H9 (cell line): ENCODE results near the gene AHDC1. TPM values are rescaled to one million over a fixed set of nuclear protein-coding genes. Genes with fewer than 3 reads are reported as not detected.
A peak's percentile ranks its signal among the peaks of the same experiment; 100 is the strongest.

ENCODE experiments used
- DNase-seq: peaks from one replicate; pipeline ENCODE4 v3.0.0-alpha.2; 2017
- H2AFZ ChIP-seq: one replicate; pipeline ENCODE4 v1.6.1; 2013; ENCODE audit warnings: mild to moderate bottlenecking, low read length, control low read depth, moderate library complexity
- H2AK5ac ChIP-seq: 2 replicates; pipeline ENCODE4 v1.6.1; 2013; ENCODE audit warnings: low read length, control low read depth, mixed read lengths; ENCODE audit not compliant: insufficient read length
- H2BK120ac ChIP-seq: one replicate; pipeline ENCODE4 v1.6.1; 2013; ENCODE audit warnings: low read depth, mild to moderate bottlenecking, low read length, control low read depth, inconsistent platforms; ENCODE audit not compliant: poor library complexity, severe bottlenecking
- H2BK12ac ChIP-seq: 2 replicates; pipeline ENCODE4 v1.6.1; 2013; ENCODE audit warnings: low read length, control low read depth, mixed read lengths, low read depth; ENCODE audit not compliant: insufficient read length
- H2BK15ac ChIP-seq: 2 replicates; pipeline ENCODE4 v1.6.1; 2013; ENCODE audit warnings: low read depth, low read length, control low read depth
- H2BK20ac ChIP-seq: one replicate; pipeline ENCODE4 v1.6.1; 2013; ENCODE audit warnings: low read depth, mild to moderate bottlenecking, low read length, control low read depth, inconsistent platforms; ENCODE audit not compliant: poor library complexity, severe bottlenecking
- H2BK5ac ChIP-seq: 2 replicates; pipeline ENCODE4 v1.6.1; 2013; ENCODE audit warnings: low read length, control low read depth, mixed read lengths; ENCODE audit not compliant: insufficient read length
- H3K14ac ChIP-seq: 2 replicates; pipeline ENCODE4 v1.6.1; 2013; ENCODE audit warnings: low read length, control low read depth; ENCODE audit not compliant: insufficient read depth
- H3K18ac ChIP-seq: 2 replicates; pipeline ENCODE4 v1.6.1; 2013; ENCODE audit warnings: low read depth, mild to moderate bottlenecking, mixed read lengths, low read length, control low read depth; ENCODE audit not compliant: insufficient read length
- H3K23ac ChIP-seq: 2 replicates; pipeline ENCODE4 v1.6.1; 2013; ENCODE audit warnings: low read length, control low read depth, mixed read lengths, low read depth; ENCODE audit not compliant: insufficient read length
- H3K23me2 ChIP-seq: 2 replicates; pipeline ENCODE4 v1.6.1; 2013; ENCODE audit warnings: low read depth, mild to moderate bottlenecking, mixed read lengths, low read length, control low read depth; ENCODE audit not compliant: insufficient read length, poor library complexity, severe bottlenecking
- H3K27ac ChIP-seq: 2 replicates; pipeline ENCODE4 v1.5.1; 2013; ENCODE audit warnings: low read length, control low read depth, mixed read lengths, low read depth; ENCODE audit not compliant: insufficient read length
- H3K27me3 ChIP-seq: 2 replicates; pipeline ENCODE4 v1.6.1; 2013; ENCODE audit warnings: low read length, control low read depth, inconsistent platforms; ENCODE audit not compliant: insufficient read depth
- H3K4ac ChIP-seq: 2 replicates; pipeline ENCODE4 v1.6.1; 2013; ENCODE audit warnings: low read depth, mild to moderate bottlenecking, control low read depth, inconsistent platforms, low read length, moderate library complexity
- H3K4me1 ChIP-seq: 2 replicates; pipeline ENCODE4 v1.6.1; 2013; ENCODE audit warnings: low read length, control low read depth, inconsistent platforms; ENCODE audit not compliant: insufficient read depth
- H3K4me2 ChIP-seq: 2 replicates; pipeline ENCODE4 v1.6.1; 2013; ENCODE audit warnings: low read length, control low read depth, mixed read lengths; ENCODE audit not compliant: insufficient read length, insufficient read depth
- H3K56ac ChIP-seq: 2 replicates; pipeline ENCODE4 v1.6.1; 2013; ENCODE audit warnings: low read depth, mild to moderate bottlenecking, mixed read lengths, low read length, control low read depth; ENCODE audit not compliant: insufficient read length
- H3K79me1 ChIP-seq: 2 replicates; pipeline ENCODE4 v1.6.1; 2013; ENCODE audit warnings: low read depth, mild to moderate bottlenecking, moderate library complexity, low read length, control low read depth, inconsistent platforms; ENCODE audit not compliant: insufficient read depth, poor library complexity, severe bottlenecking
- H3K79me2 ChIP-seq: 2 replicates; pipeline ENCODE4 v1.6.1; 2013; ENCODE audit warnings: low read length, control low read depth, inconsistent platforms; ENCODE audit not compliant: insufficient read depth
- H3K9ac ChIP-seq: 2 replicates; pipeline ENCODE4 v1.6.1; 2013; ENCODE audit warnings: low read length, control low read depth, mixed read lengths; ENCODE audit not compliant: insufficient read length; ENCODE audit errors: extremely low read depth
- H3K9me3 ChIP-seq: one replicate; pipeline ENCODE4 v1.6.1; 2013; ENCODE audit warnings: low read depth, low read length, inconsistent platforms; ENCODE audit not compliant: control insufficient read depth
- H3T11ph ChIP-seq: one replicate; pipeline ENCODE4 v1.6.1; 2013; ENCODE audit warnings: mild to moderate bottlenecking, low read length, control low read depth, inconsistent platforms
- H4K20me1 ChIP-seq: one replicate; pipeline ENCODE4 v1.6.1; 2013; ENCODE audit not compliant: control insufficient read depth, insufficient read length, insufficient read depth
- H4K5ac ChIP-seq: 2 replicates; pipeline ENCODE4 v1.6.1; 2013; ENCODE audit warnings: low read depth, mild to moderate bottlenecking, mixed read lengths, low read length, control low read depth; ENCODE audit not compliant: insufficient read length
- H4K8ac ChIP-seq: replicated peaks from 2 replicates; pipeline ENCODE4 v1.6.1; 2013; ENCODE audit warnings: low read length, control low read depth, mixed read lengths, low read depth; ENCODE audit not compliant: insufficient read length
- H4K91ac ChIP-seq: 2 replicates; pipeline ENCODE4 v1.6.1; 2013; ENCODE audit warnings: low read depth, mild to moderate bottlenecking, moderate library complexity, mixed read lengths, low read length, control low read depth; ENCODE audit not compliant: insufficient read length
- H3K27ac Mint-ChIP-seq, 3 experiments: 2 replicates in 2 of 3; 3 replicates in 1 of 3; pipeline ENCODE4 v1.8.0; 2020 to 2021; ENCODE audit warnings: mixed read lengths in 3 of 3, mild to moderate bottlenecking in 1 of 3, moderate library complexity in 1 of 3
- H3K27me3 Mint-ChIP-seq: 2 replicates; pipeline ENCODE4 v1.8.0; 2021; ENCODE audit warnings: low read depth, mild to moderate bottlenecking, moderate library complexity, mixed read lengths
- H3K36me3 Mint-ChIP-seq, 3 experiments: 2 replicates in 2 of 3; 3 replicates in 1 of 3; pipeline ENCODE4 v1.8.0; 2020 to 2021; ENCODE audit warnings: low read depth in 3 of 3, mixed read lengths in 3 of 3; ENCODE audit not compliant: insufficient read depth in 1 of 3
- H3K4me1 Mint-ChIP-seq, 2 experiments: 2 replicates each; pipeline ENCODE4 v1.8.0; 2020; ENCODE audit warnings: mixed read lengths in 2 of 2
- H3K4me3 Mint-ChIP-seq, 2 experiments: 2 replicates in 1 of 2; 3 replicates in 1 of 2; pipeline ENCODE4 v1.8.0; 2020 to 2021; ENCODE audit warnings: mild to moderate bottlenecking in 2 of 2, mixed read lengths in 2 of 2, moderate library complexity in 1 of 2
- H3K9me3 Mint-ChIP-seq, 2 experiments: 2 replicates in 1 of 2; 3 replicates in 1 of 2; pipeline ENCODE4 v1.8.0; 2020; ENCODE audit warnings: mild to moderate bottlenecking in 2 of 2, mixed read lengths in 2 of 2, moderate library complexity in 1 of 2
- CTCF ChIP-seq: fragments of 200-600 bp; sonication (generic); conservative IDR thresholded peaks from 3 replicates; pipeline ENCODE4 v1.8.0; 2021; ENCODE audit warnings: antibody characterized with exemption, mild to moderate bottlenecking
- WGBS: extraction: QIAGEN DNeasy Blood & Tissue Kit; methylation state at CpG from one replicate; pipeline ENCODE4 v1.1.7; 2013; ENCODE audit warnings: missing lambda C conversion rate, low lambda C conversion rate, mixed read lengths; ENCODE audit not compliant: insufficient read length; ENCODE audit errors: extremely low coverage; 5-methylcytosine and 5-hydroxymethylcytosine counted together
- total RNA-seq: library from RNA; stranded (reverse); gene quantifications from 2 replicates; pipeline ENCODE4 v1.2.1, GENCODE V29; 2021

Gene AHDC1
- total RNA-seq, 1 experiment from 2014 or later: 29.4 TPM

DNA sequence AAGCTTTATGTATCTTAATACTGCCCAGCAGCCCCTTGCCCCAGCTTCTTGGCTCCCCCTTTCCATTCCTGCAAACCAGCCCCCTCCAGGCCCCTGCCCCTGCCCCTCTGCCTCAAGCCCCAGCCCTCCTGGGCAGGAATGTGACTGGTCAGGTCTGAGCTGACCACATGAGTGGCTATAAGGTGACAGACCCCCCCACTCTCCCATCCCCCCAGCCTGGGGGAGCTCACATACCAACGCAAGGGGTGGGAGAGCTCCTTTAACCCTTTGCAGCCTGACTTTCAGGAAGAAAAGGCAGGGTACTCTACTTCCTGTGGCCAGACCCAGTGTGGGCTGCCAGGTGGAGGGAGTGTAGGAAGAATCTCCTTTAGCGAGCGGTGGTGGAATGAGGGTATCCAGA lies 33.2 kb downstream of the AHDC1 start:
- no peaks in the 10 kb centered on the region for H3K79me2 ChIP-seq
- WGBS: no CpG with 5 or more reads among the region's 3 CpGs
- H3K36me3 Mint-ChIP-seq: no peaks in the 10 kb centered on the region

More for the DNA sequence above, 33.2 kb downstream of the AHDC1 start:
- peak overlapping the region; percentile 42 for H3K4me2 ChIP-seq
- peak overlapping the region; percentile 41 to 75; a peak in 4 of 5 replicates for H3K4me3 Mint-ChIP-seq
- no peak for TF ChIP-seq CTCF
- H3K4me1 ChIP-seq: peaks cover 39% of the 10 kb centered on the region
- peak overlapping the region; percentile 93 to 97 (median 95); a peak in 6 of 7 replicates for H3K27ac Mint-ChIP-seq
- no peak overlapping the region for H3K14ac ChIP-seq
- DNase-seq: peak; percentile 71
- H4K20me1 ChIP-seq: no peaks in the 10 kb centered on the region
- peak overlapping the region; percentile 20 for H3K27ac ChIP-seq
- no peaks in the 10 kb centered on the region for H3K9me3 ChIP-seq
- H3T11ph ChIP-seq: no peak overlapping the region
- no peak overlapping the region for H2AFZ ChIP-seq
- H2BK20ac ChIP-seq: no peak overlapping the region
- peaks cover 5% of the 10 kb centered on the region for H3K23me2 ChIP-seq
- H3K9ac ChIP-seq: no peak overlapping the region
- H4K5ac ChIP-seq: no peak overlapping the region
- no peaks in the 10 kb centered on the region; the same call in none of the 2 replicates for H3K27me3 Mint-ChIP-seq
- H3K56ac ChIP-seq: no peak overlapping the region
- H4K8ac ChIP-seq: no peak overlapping the region
- H3K27me3 ChIP-seq: no peaks in the 10 kb centered on the region
- H3K18ac ChIP-seq: no peak overlapping the region
- H3K79me1 ChIP-seq: no peaks in the 10 kb centered on the region
- no peaks in the 10 kb centered on the region; a peak in 1 of 5 replicates for H3K9me3 Mint-ChIP-seq
- H2BK120ac ChIP-seq: no peak overlapping the region
- peaks cover 81 to 85% of the 10 kb centered on the region in 2 experiments for H3K4me1 Mint-ChIP-seq
- no peak overlapping the region for H2BK5ac ChIP-seq
- H4K91ac ChIP-seq: no peak overlapping the region
- H2BK12ac ChIP-seq: no peak overlapping the region
- H2AK5ac ChIP-seq: no peak overlapping the region
- H3K23ac ChIP-seq: no peak overlapping the region
- no peak overlapping the region for H3K4ac ChIP-seq
- H2BK15ac ChIP-seq: no peak overlapping the region
